ENCODE measurements around the gene EIPR1. TPM values are rescaled to one million over a fixed set of nuclear protein-coding genes. Genes with fewer than 3 reads are reported as not detected.

Gene EIPR1
- total and polyA plus RNA-seq, 2 donors from 2014 or later, result 28.2 to 37.8 TPM

- intact Hi-C loops (cut with DNase I), result no loop called here
Measured at GRCh38 chr2:3266925-3267867, 110.4 kb downstream of the EIPR1 start.

GRCh38 chr2:3265981-3266924 lies 111.4 kb downstream of the EIPR1 start:
- Histone ChIP-seq H3K27me3 (ENCODE audit: control insufficient read depth, insufficient read depth, low read length) (no peaks in the 10 kb centered on the region), H3K36me3 (ENCODE audit: control insufficient read depth in 2 of 3, insufficient read depth in 3 of 3, low read length in 3 of 3) (no peaks in the 10 kb centered on the region), H3K9me3 (ENCODE audit: control insufficient read depth in 2 of 3, insufficient read depth in 1 of 3, low read length in 3 of 3) (no peaks in the 10 kb centered on the region), H3K9ac (ENCODE audit: low read length in 3 of 3) (no peak overlapping the region), H3K27ac (ENCODE audit: low read depth in 2 of 2, low read length in 2 of 2) (no peak overlapping the region), H3K4me3 (ENCODE audit: low read length in 3 of 3) (no peak overlapping the region), H3K4me1 (ENCODE audit: control insufficient read depth in 2 of 3, insufficient read depth in 2 of 3, low read depth in 1 of 3, low read length in 3 of 3) (no peaks in the 10 kb centered on the region)
- no peak for TF ChIP-seq CTCF (IDR thresholded peaks at IDR 0.05; ENCODE audit: borderline replicate concordance, extremely low read depth, insufficient read depth)
- DNase-seq, result no peak
- no peak for FAIRE-seq
- intact Hi-C loops (cut with DNase I), result no loop called here

More at GRCh38 chr2:3266925-3267867, 110.4 kb downstream of the EIPR1 start:
- Histone ChIP-seq H3K27ac (ENCODE audit: low read depth in 2 of 2, low read length in 2 of 2) (no peak overlapping the region), H3K27me3 (ENCODE audit: control insufficient read depth, insufficient read depth, low read length) (no peaks in the 10 kb centered on the region), H3K9me3 (ENCODE audit: control insufficient read depth in 2 of 3, insufficient read depth in 1 of 3, low read length in 3 of 3) (no peaks in the 10 kb centered on the region), H3K36me3 (ENCODE audit: control insufficient read depth in 2 of 3, insufficient read depth in 3 of 3, low read length in 3 of 3) (no peaks in the 10 kb centered on the region), H3K4me3 (ENCODE audit: low read length in 3 of 3) (no peak overlapping the region), H3K4me1 (ENCODE audit: control insufficient read depth in 2 of 3, insufficient read depth in 2 of 3, low read depth in 1 of 3, low read length in 3 of 3) (no peaks in the 10 kb centered on the region), H3K9ac (ENCODE audit: low read length in 3 of 3) (no peak overlapping the region)
- DNase-seq, result no peak
- no peak for TF ChIP-seq CTCF (IDR thresholded peaks at IDR 0.05; ENCODE audit: borderline replicate concordance, extremely low read depth, insufficient read depth)
- FAIRE-seq, result no peak

- Histone ChIP-seq H3K27me3 (ENCODE audit: control insufficient read depth, insufficient read depth, low read length) (no peaks in the 10 kb centered on the region), H3K9me3 (ENCODE audit: control insufficient read depth in 2 of 3, insufficient read depth in 1 of 3, low read length in 3 of 3) (no peaks in the 10 kb centered on the region), H3K9ac (ENCODE audit: low read length in 3 of 3) (no peak overlapping the region), H3K27ac (ENCODE audit: low read depth in 2 of 2, low read length in 2 of 2) (no peak overlapping the region), H3K4me3 (ENCODE audit: low read length in 3 of 3) (no peak overlapping the region), H3K36me3 (ENCODE audit: control insufficient read depth in 2 of 3, insufficient read depth in 3 of 3, low read length in 3 of 3) (no peaks in the 10 kb centered on the region), H3K4me1 (ENCODE audit: control insufficient read depth in 2 of 3, insufficient read depth in 2 of 3, low read depth in 1 of 3, low read length in 3 of 3) (no peaks in the 10 kb centered on the region)
- DNase-seq (no peak), FAIRE-seq (no peak)
- intact Hi-C loops (cut with DNase I), result no loop called here
- TF ChIP-seq CTCF (IDR thresholded peaks at IDR 0.05; ENCODE audit: borderline replicate concordance, extremely low read depth, insufficient read depth), result no peak
Measured at GRCh38 chr2:3265471-3265870, 112.1 kb downstream of the EIPR1 start.

All from kidney (tissue), 14 donors.